GM21367 (cell line): Measurements from ENCODE around the gene CCDC152.

Experiments
- ATAC-seq: cut with Tn5 transposase; IDR thresholded peaks from one replicate; pipeline ENCODE4 v1.9.1; 2021; ENCODE audit not compliant: unreplicated experiment

Gene CCDC152

DNA sequence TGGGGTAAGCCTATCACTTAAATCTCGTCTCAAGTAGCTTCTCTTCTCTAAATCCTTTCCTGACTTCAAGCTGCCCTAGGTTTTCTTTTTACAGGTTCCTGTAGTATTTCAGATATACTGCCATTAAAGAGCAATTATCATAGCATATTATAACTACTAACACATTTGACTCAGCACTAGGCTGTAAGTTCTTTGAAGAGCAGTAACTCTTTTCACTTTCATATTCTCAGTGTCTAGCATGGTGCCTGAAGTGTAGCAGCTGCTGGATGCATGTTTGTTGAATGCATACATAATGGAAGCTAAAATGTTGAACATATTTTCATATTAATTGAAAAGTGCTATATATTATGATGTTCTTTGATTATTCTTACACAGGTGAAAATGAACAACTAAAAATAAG is 22.5 kb downstream of the CCDC152 start:
- ATAC-seq: no peak

GRCh38 chr5:42781584-42781983 is 25.0 kb downstream of the CCDC152 start:
- ATAC-seq: no peak

GRCh38 chr5:42784132-42784531 is 27.5 kb downstream of the CCDC152 start:
- ATAC-seq: no peak

- no peak for ATAC-seq
Measured at GRCh38 chr5:42785756-42786155, 29.1 kb downstream of the CCDC152 start.

DNA sequence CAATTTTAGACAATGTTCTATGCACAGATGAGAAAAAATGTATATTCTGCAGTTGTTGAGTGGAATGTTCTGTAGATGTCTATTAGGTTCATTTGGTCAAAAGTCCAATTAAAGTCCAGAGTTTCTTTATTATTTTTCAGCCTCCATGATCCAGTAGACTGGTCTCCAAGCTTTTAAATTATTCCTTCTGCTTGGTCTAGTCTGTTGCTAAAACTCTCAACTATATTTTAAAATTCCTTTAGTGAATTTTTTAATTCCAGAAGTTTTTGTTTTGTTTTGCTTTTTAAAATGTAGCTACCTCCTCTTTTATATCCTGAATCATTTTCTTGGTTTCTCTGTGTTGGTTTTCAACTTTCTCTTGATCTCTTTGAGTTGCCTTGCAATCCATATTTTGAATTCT is 30.5 kb downstream of the CCDC152 start:
- no peak for ATAC-seq

GRCh38 chr5:42787845-42788244 is 31.2 kb downstream of the CCDC152 start:
- no peak for ATAC-seq

DNA sequence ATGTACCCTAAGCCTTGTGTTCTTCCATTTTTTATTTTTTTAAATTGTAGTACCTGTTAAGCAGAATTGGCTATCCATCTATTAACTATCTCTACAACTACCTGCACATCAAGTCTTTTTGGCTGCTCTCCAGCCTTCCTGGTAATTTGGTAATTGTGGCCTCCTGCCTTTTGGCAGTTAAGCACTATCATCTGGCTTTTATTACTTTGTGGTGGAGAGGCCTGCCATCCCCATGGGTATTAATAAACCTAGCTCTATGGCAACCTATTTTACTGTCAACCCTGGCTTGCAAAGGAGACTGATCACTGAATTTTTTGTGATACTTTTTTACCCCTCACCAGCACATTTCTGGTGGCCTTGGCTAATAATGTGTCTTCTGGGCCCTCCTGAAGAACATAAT is 34.5 kb downstream of the CCDC152 start:
- ATAC-seq: no peak

GRCh38 chr5:42798284-42799240 is 41.9 kb downstream of the CCDC152 start:
- ATAC-seq: no peak

DNA sequence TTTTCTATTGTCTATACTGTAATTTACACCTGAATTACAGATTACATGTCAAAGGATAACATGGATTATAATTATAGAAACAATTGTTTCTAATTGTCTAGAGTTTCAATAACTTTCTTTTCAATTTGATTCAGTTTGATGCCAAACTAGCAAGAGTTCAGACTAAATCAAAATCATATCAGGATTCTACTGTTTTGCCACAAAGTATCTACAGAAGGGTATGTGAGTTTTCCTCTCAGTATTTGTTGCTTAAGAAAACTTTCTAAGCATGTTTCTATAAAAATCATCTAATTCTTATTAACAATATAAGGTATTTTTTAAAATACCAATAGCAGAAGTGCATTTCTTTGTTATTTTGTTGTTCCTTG is 42.6 kb downstream of the CCDC152 start:
- ATAC-seq: no peak

DNA sequence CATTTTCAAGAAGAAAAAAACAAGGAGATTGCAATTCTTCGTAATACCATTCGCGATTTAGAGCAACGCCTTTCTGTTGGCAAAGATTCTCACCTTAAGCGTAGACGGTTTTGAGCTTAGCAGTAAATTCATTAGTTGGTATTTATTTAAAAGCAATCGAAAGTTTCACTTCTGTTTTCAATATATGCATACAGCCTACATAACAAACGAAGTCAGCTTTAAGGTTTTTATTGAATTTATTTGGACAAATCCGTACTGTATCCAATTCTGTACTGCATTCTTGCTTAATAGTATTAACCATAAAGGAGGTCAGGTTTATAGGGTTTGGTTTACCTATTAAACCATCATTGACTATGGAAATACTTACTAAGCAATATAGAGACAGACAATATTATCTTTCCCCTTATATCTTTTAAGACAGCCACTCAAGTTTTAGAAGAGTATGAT is 43.1 kb downstream of the CCDC152 start:
- ATAC-seq: no peak

- ATAC-seq: no peak
Measured at GRCh38 chr5:42800748-42801330, 44.2 kb downstream of the CCDC152 start.

GRCh38 chr5:42801516-42802166 is 45.0 kb downstream of the CCDC152 start:
- no peak for ATAC-seq

- ATAC-seq: no peak
Measured at GRCh38 chr5:42804717-42805339, 48.2 kb downstream of the CCDC152 start.

GRCh38 chr5:42806004-42806700 is 49.5 kb downstream of the CCDC152 start:
- no peak for ATAC-seq

GRCh38 chr5:42806701-42807262 is 50.2 kb downstream of the CCDC152 start:
- no peak for ATAC-seq

- ATAC-seq: no peak
Measured at GRCh38 chr5:42807722-42808447, 51.3 kb downstream of the CCDC152 start.

GRCh38 chr5:42808888-42809611 is 52.4 kb downstream of the CCDC152 start:
- ATAC-seq: no peak

DNA sequence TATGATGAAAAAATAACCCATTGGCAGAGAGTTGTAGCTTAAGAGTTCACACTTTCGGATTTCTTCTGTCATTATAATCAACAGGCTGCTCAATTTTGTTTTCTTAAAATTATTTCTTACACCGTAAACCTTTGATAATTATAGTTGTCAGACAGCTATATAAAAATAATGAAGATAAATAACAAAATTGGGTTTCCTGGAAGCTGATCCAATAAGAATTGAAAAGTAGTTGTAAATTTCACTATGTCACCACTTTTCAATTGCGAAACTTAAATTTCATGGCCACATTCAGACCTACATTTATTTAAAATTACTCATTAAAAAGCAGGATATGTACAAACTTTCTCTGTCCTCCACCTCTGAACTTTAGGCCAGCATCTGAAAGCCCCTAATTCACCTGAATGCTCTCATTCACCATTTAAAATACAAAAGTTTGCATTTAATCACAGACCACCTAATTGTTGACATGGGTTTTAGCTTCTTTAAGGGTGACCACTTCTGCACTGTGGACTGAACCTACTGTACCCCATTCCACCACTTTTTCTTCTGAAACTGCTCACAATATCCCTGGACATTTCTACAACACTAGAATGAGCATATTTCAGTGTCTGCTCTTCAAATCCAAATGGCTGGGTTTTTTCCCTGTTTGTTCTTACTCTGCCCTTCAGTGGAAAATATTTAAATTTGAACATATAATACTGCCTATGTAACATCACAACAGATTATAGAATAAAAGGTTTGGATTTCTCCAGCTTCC is 54.4 kb downstream of the CCDC152 start:
- no peak for ATAC-seq
